Testis (tissue), 2 donors: ENCODE results near the gene CORO1C.

ENCODE experiments used
- CTCF ChIP-seq, 3 experiments: fragments of 450-650 bp in 2 of 3; fragments of 200-600 bp in 1 of 3; sonication (generic) in 1 of 3; IDR thresholded peaks; one replicate each; pipeline ENCODE4 v1.5.1; 2016 to 2019; ENCODE audit warnings: antibody characterized with exemption in 3 of 3, mild to moderate bottlenecking in 2 of 3, moderate library complexity in 1 of 3
- POLR2A ChIP-seq: fragments of 450-650 bp; IDR thresholded peaks from one replicate; pipeline ENCODE4 v1.6.1; 2017; ENCODE audit warnings: antibody characterized with exemption, mild to moderate bottlenecking, moderate library complexity

GRCh38 chr12:108693186-108693730, 38.1 kb downstream of the CORO1C start:
- no peak for TF ChIP-seq POLR2A
- TF ChIP-seq CTCF (IDR thresholded peaks at IDR 0.05) = no peak
